Measurements from ENCODE around the gene FTCD.
"Not testable (repeated sequence)": the region's sequence is repeated elsewhere in the genome, so short reads cannot be mapped to it uniquely, and the experiment has no call there.

FTCD gene

DNA sequence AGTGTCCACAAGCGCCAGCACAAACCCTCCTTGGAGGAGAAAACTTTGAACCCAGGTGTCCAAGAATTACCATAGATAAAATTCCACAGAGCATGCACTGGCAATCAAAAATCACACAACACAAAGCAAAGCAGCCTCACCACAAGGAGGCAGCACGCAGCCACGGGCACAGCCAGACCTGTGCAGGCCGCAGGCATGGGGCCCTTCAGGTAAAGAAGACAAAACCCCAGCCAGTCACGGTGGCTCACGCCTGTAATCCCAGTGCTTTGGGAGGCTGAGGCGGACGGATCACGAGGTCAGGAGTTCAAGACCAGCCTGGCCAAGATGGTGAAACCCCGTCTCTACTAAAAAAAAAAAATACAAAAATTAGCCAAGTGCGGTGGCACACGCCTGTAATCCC is 8.0 kb downstream of the FTCD start:
- H3K9me3 ChIP-seq (ENCODE audit: control insufficient read depth, low read length); H3K36me3 ChIP-seq (ENCODE audit: control insufficient read depth, insufficient read depth, low read length, severe bottlenecking); H3K4me1 ChIP-seq (ENCODE audit: control insufficient read depth, insufficient read depth, low read length); H3K27me3 ChIP-seq (replicated peaks; ENCODE audit: control insufficient read depth, insufficient read depth, low read length); H3K9ac ChIP-seq (ENCODE audit: low read length); H3K4me3 ChIP-seq (ENCODE audit: low read length): not testable (repeated sequence)
- DNase-seq (ENCODE audit: low read depth), result peak; percentile 44

DNA sequence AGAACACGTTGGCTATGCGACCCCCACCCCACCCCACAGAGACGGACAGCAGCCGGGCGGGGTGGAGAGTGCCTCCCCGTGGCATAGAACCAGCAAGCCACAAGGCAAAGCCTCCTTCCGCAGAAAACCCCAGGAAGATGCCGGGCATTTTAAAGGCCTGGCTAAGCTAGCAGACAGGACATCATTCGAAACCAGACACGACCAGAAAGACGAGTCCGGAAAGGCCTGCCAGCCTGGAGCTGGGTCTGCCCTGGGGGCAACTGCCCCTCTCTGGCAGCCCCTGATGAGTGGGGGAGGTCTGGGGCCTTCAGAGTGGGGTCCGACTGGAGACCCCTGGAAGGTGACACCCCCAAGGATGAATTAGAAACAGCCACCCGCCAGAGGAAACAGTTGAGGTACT is 8.5 kb downstream of the FTCD start:
- Histone ChIP-seq H3K9ac (ENCODE audit: low read length) (no peak overlapping the region), H3K4me1 (ENCODE audit: control insufficient read depth, insufficient read depth, low read length) (peaks cover 6% of the 10 kb centered on the region), H3K27me3 (replicated peaks; ENCODE audit: control insufficient read depth, insufficient read depth, low read length) (no peaks in the 10 kb centered on the region), H3K9me3 (ENCODE audit: control insufficient read depth, low read length) (no peaks in the 10 kb centered on the region), H3K36me3 (ENCODE audit: control insufficient read depth, insufficient read depth, low read length, severe bottlenecking) (no peaks in the 10 kb centered on the region), H3K4me3 (ENCODE audit: low read length) (no peak overlapping the region)
- DNase-seq (ENCODE audit: low read depth), result no peak

DNA sequence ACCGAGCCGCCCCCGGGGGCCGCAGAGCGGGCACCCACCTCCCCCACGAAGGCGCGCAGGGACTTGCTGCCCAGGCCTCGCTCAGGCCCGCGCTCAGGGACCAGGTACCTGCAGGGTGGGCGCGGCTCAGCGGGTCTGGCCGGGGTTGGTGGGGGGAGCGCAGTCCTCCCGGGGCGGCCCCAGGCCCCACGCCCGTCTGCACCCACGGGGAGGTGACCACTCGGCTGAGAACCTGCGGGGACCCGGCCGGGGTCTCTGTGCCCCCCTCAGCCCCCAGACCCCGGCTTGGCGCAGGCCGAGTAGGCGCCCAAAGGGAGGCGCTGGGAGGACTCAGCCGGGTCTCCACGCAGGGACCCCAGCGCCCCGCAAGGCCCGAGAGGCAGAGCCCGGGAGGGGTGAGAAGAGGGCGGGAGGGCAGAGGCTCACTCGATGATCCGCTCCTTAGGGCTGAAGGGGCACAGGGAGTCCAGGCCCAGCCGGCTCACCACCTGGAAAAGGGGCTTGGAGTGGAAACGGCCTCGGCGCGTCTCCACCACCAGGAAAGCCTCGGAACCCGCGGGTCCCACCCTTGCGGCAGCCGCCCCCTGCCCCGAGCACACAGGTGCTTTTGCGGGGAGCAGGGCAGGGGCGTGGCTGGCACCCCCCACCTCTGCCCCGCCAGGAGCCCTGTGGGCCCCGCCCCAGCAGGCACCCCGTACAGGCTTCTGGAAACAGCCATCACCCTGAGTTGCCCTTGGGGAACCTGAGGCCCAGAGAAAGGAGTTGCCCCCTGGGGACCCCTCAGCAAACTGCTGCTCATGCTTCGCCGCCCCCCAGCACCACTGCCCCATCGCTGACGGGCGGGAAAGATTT is 9.3 kb downstream of the FTCD start:
- Histone ChIP-seq H3K27me3 (replicated peaks; ENCODE audit: control insufficient read depth, insufficient read depth, low read length) (no peaks in the 10 kb centered on the region), H3K36me3 (ENCODE audit: control insufficient read depth, insufficient read depth, low read length, severe bottlenecking) (no peaks in the 10 kb centered on the region), H3K4me3 (ENCODE audit: low read length) (no peak overlapping the region), H3K9me3 (ENCODE audit: control insufficient read depth, low read length) (no peaks in the 10 kb centered on the region), H3K4me1 (ENCODE audit: control insufficient read depth, insufficient read depth, low read length) (peaks cover 6% of the 10 kb centered on the region), H3K9ac (ENCODE audit: low read length) (no peak overlapping the region)
- no peak for DNase-seq (ENCODE audit: low read depth)

DNA sequence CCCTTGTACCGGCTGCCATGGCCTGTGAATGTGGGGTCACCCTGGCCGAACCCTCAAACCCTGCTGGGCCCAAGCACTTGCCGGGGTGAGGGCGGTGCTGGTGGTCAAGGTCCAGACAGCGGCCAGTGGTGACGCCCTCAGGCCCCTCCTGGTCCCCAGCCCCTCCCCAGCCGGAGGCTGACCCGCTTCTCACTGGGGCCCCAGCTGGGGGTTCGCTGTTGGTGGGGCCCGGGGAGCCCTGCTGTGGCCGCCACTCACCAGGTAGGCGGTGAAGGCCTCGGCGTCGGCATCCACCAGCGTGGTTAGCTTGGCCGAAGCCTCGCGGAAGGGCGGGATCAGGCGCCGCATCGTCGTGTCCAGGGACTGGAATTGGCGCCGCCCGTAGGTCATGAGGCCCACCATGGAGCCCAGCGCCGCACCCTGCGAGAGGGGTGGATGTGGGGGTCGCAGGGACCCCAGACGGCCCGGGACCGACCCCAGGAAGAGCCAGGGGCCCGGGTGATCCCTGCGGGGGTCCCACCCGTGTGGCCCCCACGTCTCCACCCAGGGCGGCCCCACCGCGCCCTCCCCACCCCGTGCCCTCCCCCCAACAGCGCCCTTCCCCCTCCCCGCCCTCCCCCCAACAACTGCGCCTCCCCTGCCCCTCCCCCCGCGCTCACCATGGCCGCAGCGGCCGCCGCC is 10.1 kb downstream of the FTCD start:
- Histone ChIP-seq H3K9ac (ENCODE audit: low read length) (no peak overlapping the region), H3K4me3 (ENCODE audit: low read length) (no peak overlapping the region), H3K9me3 (ENCODE audit: control insufficient read depth, low read length) (no peaks in the 10 kb centered on the region), H3K4me1 (ENCODE audit: control insufficient read depth, insufficient read depth, low read length) (peaks cover 6% of the 10 kb centered on the region), H3K27me3 (replicated peaks; ENCODE audit: control insufficient read depth, insufficient read depth, low read length) (no peaks in the 10 kb centered on the region), H3K36me3 (ENCODE audit: control insufficient read depth, insufficient read depth, low read length, severe bottlenecking) (no peaks in the 10 kb centered on the region)
- no peak for DNase-seq (ENCODE audit: low read depth)

DNA sequence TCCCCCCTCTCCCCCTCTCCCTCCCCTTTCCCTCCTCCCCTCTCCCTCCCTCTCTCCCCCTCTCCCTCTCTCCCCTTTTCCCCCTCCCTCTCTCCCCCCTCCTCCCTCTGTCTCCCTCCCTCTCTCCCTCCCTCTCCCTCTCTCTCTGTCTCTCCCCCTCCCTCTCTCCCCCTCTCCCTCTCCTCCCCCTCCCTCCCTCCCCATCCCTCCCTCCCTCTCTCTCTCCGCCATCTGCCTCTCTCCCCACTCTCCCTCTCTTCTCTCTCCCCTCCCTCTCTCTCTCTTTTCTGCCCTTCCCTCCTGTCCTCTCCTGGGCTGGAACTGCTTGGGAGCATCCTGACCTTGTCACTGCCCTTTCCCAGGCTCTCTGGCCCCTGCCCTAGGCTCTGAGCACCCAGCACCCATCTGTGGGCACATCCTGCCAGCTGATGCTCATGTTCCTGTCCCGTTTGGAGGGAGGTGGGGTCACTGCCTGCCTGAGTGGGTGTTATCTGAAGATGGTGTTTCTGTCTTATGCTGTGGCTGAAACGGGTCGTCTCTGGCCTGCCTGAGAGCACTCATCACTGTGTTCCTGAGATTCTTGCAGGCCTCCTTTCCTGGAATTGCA is 10.8 kb downstream of the FTCD start:
- H3K36me3 ChIP-seq (ENCODE audit: control insufficient read depth, insufficient read depth, low read length, severe bottlenecking), result no peaks in the 10 kb centered on the region
- DNase-seq (ENCODE audit: low read depth), result no peak
- no peaks in the 10 kb centered on the region for H3K9me3 ChIP-seq (ENCODE audit: control insufficient read depth, low read length)
- peaks cover 5% of the 10 kb centered on the region for H3K27me3 ChIP-seq (replicated peaks; ENCODE audit: control insufficient read depth, insufficient read depth, low read length)
- H3K4me1 ChIP-seq (ENCODE audit: control insufficient read depth, insufficient read depth, low read length), result peaks cover 6% of the 10 kb centered on the region
- H3K9ac ChIP-seq (ENCODE audit: low read length), result no peak overlapping the region
- no peak overlapping the region for H3K4me3 ChIP-seq (ENCODE audit: low read length)

DNA sequence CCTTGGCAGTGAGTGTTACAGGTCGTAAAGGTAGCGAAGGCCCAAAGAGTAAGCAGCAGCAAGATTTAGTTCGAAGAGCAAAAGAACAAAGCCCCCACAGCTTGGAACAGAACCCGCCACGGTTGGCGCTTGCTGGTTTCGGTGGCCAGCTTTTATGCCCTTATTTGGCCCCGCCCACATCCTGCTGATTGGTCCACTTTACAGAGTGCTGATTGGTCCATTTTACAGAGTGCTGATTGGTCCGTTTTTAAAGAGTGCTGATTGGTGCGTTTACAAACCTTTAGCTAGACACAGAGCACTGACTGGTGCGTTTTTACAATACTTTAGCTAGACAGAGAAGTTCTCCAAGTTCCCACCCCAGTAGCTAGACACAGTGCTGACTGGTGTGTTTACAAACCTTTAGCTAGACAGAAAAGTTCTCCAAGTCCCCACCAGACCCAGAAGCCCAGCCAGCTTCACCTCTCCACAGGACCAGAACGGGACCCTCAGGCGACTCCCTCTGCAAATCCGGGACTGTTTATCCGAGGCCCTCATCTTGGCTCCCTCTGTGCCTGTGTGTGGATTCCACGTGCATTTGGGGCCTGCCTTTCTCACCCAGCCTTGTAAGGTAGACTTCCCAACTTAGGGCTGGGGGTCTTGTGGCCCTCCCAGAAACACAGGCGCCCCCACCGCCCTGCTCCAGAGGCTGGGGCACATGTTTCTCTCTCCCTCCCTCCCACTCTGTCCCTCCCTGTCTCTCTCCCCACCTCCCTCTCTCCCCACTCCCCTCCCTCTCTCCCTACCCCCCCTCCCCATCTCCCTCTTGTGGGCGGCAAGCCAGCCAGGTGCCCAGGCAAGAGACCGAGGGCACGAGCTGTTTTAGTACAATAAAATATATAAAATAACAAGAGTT is 12.6 kb downstream of the FTCD start:
- Histone ChIP-seq H3K27me3 (replicated peaks; ENCODE audit: control insufficient read depth, insufficient read depth, low read length) (peaks cover 10% of the 10 kb centered on the region), H3K36me3 (ENCODE audit: control insufficient read depth, insufficient read depth, low read length, severe bottlenecking) (no peaks in the 10 kb centered on the region), H3K4me3 (ENCODE audit: low read length) (no peak overlapping the region), H3K4me1 (ENCODE audit: control insufficient read depth, insufficient read depth, low read length) (peaks cover 6% of the 10 kb centered on the region), H3K9ac (ENCODE audit: low read length) (no peak overlapping the region), H3K9me3 (ENCODE audit: control insufficient read depth, low read length) (no peaks in the 10 kb centered on the region)
- DNase-seq (ENCODE audit: low read depth), result no peak

DNA sequence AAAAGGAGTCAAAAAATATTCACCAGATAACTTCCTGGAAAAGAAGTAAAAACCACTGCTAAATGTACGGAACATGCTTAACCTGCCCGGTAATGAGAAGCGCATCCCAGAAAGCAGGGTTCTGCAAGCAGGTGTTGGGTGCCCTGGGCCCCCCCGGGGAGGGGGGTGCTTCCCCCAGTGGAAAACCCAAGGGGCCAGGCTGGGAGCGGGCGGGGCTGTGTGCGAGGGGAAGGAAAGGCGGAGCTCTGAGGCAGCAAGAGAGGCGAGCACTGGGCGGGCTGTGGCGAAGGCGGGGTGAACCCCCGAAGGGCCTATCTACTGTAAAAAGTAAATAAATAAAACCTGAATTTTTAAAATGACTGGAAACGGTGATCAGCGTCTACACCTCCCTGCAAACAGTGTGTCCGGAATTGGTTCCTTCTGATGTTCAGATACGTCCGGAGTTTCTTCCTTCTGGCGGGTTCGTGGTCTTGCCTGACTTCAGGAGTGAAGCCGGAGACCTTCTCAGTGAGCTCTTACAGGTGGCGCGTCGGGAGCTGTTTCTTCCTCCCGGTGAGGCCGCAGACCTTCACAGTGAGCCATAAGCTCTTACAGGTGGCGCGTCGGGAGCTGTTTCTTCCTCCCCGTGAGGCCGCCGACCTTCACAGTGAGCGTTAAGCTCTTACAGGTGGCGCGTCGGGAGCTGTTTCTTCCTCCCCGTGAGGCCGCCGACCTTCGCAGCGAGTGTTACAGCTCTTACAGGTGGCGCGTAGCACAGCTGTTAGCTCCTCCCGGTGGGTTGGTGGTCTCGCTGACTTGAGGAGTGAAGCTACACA is 13.4 kb downstream of the FTCD start:
- Histone ChIP-seq H3K4me3 (ENCODE audit: low read length) (no peak overlapping the region), H3K9me3 (ENCODE audit: control insufficient read depth, low read length) (no peaks in the 10 kb centered on the region)
- DNase-seq (ENCODE audit: low read depth), result no peak

DNA sequence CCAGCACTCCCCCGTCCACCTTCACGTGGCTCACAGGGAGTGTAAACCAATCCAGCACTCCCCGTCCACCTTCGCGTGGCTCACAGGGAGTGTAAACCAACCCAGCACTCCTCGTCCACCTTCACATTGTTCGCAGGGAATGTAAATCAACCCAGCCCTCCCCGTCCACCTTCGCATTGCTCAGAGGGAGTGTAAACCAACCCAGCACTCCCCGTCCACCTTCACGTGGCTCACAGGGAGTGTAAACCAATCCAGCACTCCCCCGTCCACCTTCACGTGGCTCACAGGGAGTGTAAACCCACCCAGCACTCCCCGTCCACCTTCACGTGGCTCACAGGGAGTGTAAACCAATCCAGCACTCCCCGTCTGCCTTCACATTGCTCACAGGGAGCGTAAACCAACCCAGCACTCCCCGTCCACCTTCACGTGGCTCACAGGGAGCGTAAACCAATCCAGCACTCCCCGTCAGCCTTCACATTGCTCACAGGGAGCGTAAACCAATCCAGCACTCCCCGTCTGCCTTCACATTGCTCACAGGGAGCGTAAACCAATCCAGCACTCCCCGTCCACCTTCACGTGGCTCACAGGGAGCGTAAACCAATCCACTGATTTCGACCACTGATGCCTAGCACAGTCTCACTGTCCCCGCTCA is 14.9 kb downstream of the FTCD start:
- not testable (repeated sequence) for H3K4me1 ChIP-seq (ENCODE audit: control insufficient read depth, insufficient read depth, low read length); H3K36me3 ChIP-seq (ENCODE audit: control insufficient read depth, insufficient read depth, low read length, severe bottlenecking); DNase-seq (ENCODE audit: low read depth); H3K27me3 ChIP-seq (replicated peaks; ENCODE audit: control insufficient read depth, insufficient read depth, low read length); H3K4me3 ChIP-seq (ENCODE audit: low read length); H3K9ac ChIP-seq (ENCODE audit: low read length); H3K9me3 ChIP-seq (ENCODE audit: control insufficient read depth, low read length)

More for the DNA sequence above, 13.4 kb downstream of the FTCD start:
- H3K9ac ChIP-seq (ENCODE audit: low read length), result no peak overlapping the region
- H3K4me1 ChIP-seq (ENCODE audit: control insufficient read depth, insufficient read depth, low read length), result peaks cover 6% of the 10 kb centered on the region
- no peaks in the 10 kb centered on the region for H3K36me3 ChIP-seq (ENCODE audit: control insufficient read depth, insufficient read depth, low read length, severe bottlenecking)
- H3K27me3 ChIP-seq (replicated peaks; ENCODE audit: control insufficient read depth, insufficient read depth, low read length), result peaks cover 10% of the 10 kb centered on the region

DNA sequence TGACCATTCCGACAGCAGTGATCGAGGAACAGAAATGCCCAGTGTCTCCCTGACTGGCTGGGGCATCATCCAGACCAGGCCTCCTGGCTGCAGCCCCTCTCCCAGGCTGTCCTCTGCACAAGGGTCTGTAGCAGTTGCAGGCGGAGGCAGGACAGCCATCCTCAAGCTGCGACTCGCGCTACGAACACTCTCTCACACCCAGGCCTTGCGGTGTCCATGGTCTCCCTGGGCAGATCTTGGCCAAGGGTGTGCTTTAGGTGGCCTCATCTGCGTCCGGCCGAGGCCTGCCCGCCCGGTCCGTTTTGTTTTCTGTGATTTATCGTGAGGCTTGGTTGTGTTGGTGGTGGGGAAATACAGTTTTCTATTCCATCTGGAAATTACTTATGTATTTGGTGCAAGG is 15.7 kb downstream of the FTCD start:
- Histone ChIP-seq H3K36me3 (ENCODE audit: control insufficient read depth, insufficient read depth, low read length, severe bottlenecking) (no peaks in the 10 kb centered on the region), H3K4me1 (ENCODE audit: control insufficient read depth, insufficient read depth, low read length) (peaks cover 6% of the 10 kb centered on the region), H3K4me3 (ENCODE audit: low read length) (no peak overlapping the region), H3K27me3 (replicated peaks; ENCODE audit: control insufficient read depth, insufficient read depth, low read length) (peaks cover 10% of the 10 kb centered on the region), H3K9ac (ENCODE audit: low read length) (no peak overlapping the region), H3K9me3 (ENCODE audit: control insufficient read depth, low read length) (no peaks in the 10 kb centered on the region)
- no peak for DNase-seq (ENCODE audit: low read depth)

DNA sequence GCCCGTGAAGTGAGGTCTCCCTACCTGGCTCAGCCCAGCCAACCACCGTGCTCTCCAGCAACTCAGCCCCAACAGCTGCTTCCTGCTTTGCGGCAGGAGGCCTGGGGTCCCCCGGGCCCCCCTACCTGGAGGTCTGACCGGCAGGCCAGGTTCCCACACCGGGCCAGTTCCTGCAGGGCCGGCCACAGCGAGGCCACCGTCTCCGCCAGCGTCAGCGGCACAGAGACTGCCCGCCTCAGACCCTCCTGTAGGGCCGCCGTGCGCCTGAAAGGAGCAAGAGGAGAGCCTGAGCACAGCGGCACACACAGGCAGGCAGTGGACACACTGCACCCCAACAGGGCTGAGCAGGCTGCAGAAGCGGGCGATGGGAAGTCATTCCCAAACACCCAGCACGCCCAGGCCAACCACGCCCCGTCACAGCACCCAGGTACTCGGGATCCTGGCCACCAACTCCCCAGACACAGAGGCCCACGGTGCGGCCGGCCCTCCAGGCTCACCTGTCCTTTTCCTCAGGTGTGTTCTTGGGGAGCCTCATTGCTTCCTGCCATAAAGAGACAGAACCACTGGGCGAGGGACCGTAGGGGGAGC is 16.9 kb downstream of the FTCD start:
- Histone ChIP-seq H3K4me3 (ENCODE audit: low read length) (no peak overlapping the region), H3K4me1 (ENCODE audit: control insufficient read depth, insufficient read depth, low read length) (no peaks in the 10 kb centered on the region), H3K27me3 (replicated peaks; ENCODE audit: control insufficient read depth, insufficient read depth, low read length) (peaks cover 10% of the 10 kb centered on the region), H3K9me3 (ENCODE audit: control insufficient read depth, low read length) (no peaks in the 10 kb centered on the region), H3K9ac (ENCODE audit: low read length) (no peak overlapping the region), H3K36me3 (ENCODE audit: control insufficient read depth, insufficient read depth, low read length, severe bottlenecking) (no peaks in the 10 kb centered on the region)
- DNase-seq (ENCODE audit: low read depth), result no peak

Data from adipocyte (in vitro differentiated cells).